B cell (primary cell): ENCODE measurements around the gene UNC5B. TPM values are rescaled to one million over a fixed set of nuclear protein-coding genes. Genes with fewer than 3 reads are reported as not detected.

Source experiments
- ATAC-seq: fragments of 200-7000 bp; cut with Tn5 transposase; one replicate; pipeline ENCODE4 v1.10.0; 2021; ENCODE audit warnings: low read depth, mild to moderate bottlenecking, moderate number of reproducible peaks, moderate library complexity
- CTCF ChIA-PET: fragments of 350-600 bp; sonication (Branson Sonifier 250); formaldehyde crosslinking; loops from one replicate; lab custom pipeline; 2021; ENCODE audit warnings: antibody characterized with exemption, inconsistent platforms; lab: Charles Lee
- POLR2A ChIA-PET: fragments of 350-600 bp; sonication (Branson Sonifier 250); formaldehyde crosslinking; loops from one replicate; lab custom pipeline; 2021; ENCODE audit warnings: antibody characterized with exemption; lab: Charles Lee
- DNase-seq: peaks from one replicate; pipeline ENCODE4 v3.0.0; 2013
- H2AFZ ChIP-seq: 2 replicates; pipeline ENCODE4 v1.6.1; 2012; ENCODE audit warnings: mild to moderate bottlenecking, low read depth, low read length; ENCODE audit not compliant: insufficient read depth, poor library complexity, severe bottlenecking
- H3K27ac ChIP-seq, 2 donors: 1 replicate in 1 of 2; 2 replicates in 1 of 2; pipeline ENCODE4 v1.5.1; 2012 to 2013; ENCODE audit warnings: low read length in 2 of 2, mild to moderate bottlenecking in 2 of 2, moderate library complexity in 1 of 2
- H3K27me3 ChIP-seq, 4 experiments: fragments of 200-600 bp in 1 of 4; sonication (generic) in 1 of 4; replicated peaks in 1 of 4; 1 replicate in 2 of 4; 2 replicates in 2 of 4; pipeline versions ENCODE4 v1.6.1 to v1.7.0; 2013 to 2016; ENCODE audit warnings: low read length in 3 of 4, mild to moderate bottlenecking in 2 of 4, mixed read lengths in 1 of 4, moderate library complexity in 1 of 4; ENCODE audit not compliant: insufficient read depth in 4 of 4, control insufficient read depth in 3 of 4; ENCODE audit errors: control extremely low read depth in 1 of 4
- H3K36me3 ChIP-seq, 2 experiments: replicated peaks in 1 of 2; 1 replicate in 1 of 2; 2 replicates in 1 of 2; pipeline versions ENCODE4 v1.6.1 to v1.7.1; 2013; ENCODE audit warnings: low read length in 1 of 2; ENCODE audit not compliant: insufficient read depth in 2 of 2, control insufficient read depth in 1 of 2; ENCODE audit errors: control extremely low read depth in 1 of 2, extremely low read depth in 1 of 2
- H3K4me1 ChIP-seq, 2 donors: fragments of 200-600 bp in 1 of 2; sonication (generic) in 1 of 2; 1 replicate in 1 of 2; 2 replicates in 1 of 2; pipeline versions ENCODE4 v1.5.1 to v1.6.1; 2013 to 2017; ENCODE audit warnings: low read length in 2 of 2; ENCODE audit not compliant: control insufficient read depth in 2 of 2, insufficient read depth in 2 of 2
- H3K4me2 ChIP-seq: replicated peaks from 2 replicates; pipeline ENCODE3; 2012; ENCODE audit warnings: mild to moderate bottlenecking, low read depth, low read length; ENCODE audit not compliant: poor library complexity, severe bottlenecking
- H3K4me3 ChIP-seq, 5 experiments: fragments of 200-600 bp in 1 of 5; sonication (generic) in 1 of 5; 1 replicate in 3 of 5; 2 replicates in 2 of 5; pipeline versions ENCODE4 v1.5.1 to v1.7.0; 2011 to 2016; ENCODE audit warnings: low read length in 4 of 5, mild to moderate bottlenecking in 4 of 5, low read depth in 2 of 5, control low read depth in 1 of 5, moderate library complexity in 1 of 5; ENCODE audit not compliant: insufficient read depth in 1 of 5; ENCODE audit errors: control extremely low read depth in 1 of 5, extremely low read depth in 1 of 5
- H3K79me2 ChIP-seq: fragments of 200-600 bp; sonication (generic); one replicate; pipeline ENCODE4 v1.6.0; 2016; ENCODE audit warnings: low read length; ENCODE audit not compliant: control insufficient read depth, insufficient read depth
- H3K9ac ChIP-seq: fragments of 200-600 bp; sonication (generic); 2 replicates; pipeline ENCODE4 v1.6.1; 2017; ENCODE audit warnings: mild to moderate bottlenecking, low read length, moderate library complexity
- H3K9me3 ChIP-seq, 3 donors: one replicate each; pipeline versions ENCODE4 v1.6.1 to v1.7.1; 2013; ENCODE audit warnings: low read length in 2 of 3; ENCODE audit not compliant: control insufficient read depth in 2 of 3, insufficient read depth in 1 of 3; ENCODE audit errors: control extremely low read depth in 1 of 3
- H4K20me1 ChIP-seq: 2 replicates; pipeline ENCODE4 v1.6.0; 2012; ENCODE audit warnings: mild to moderate bottlenecking, low read length; ENCODE audit not compliant: insufficient read depth, control insufficient read depth, poor library complexity, severe bottlenecking
- H3K27ac Mint-ChIP-seq: one replicate; pipeline ENCODE4 v1.8.0; 2021; ENCODE audit warnings: mixed read lengths
- H3K27me3 Mint-ChIP-seq: one replicate; pipeline ENCODE4 v1.8.0; 2021; ENCODE audit warnings: mixed read lengths
- H3K4me1 Mint-ChIP-seq: one replicate; pipeline ENCODE4 v1.8.0; 2021; ENCODE audit warnings: mixed read lengths
- H3K4me3 Mint-ChIP-seq: one replicate; pipeline ENCODE4 v1.8.0; 2021; ENCODE audit warnings: mixed read lengths
- H3K9me3 Mint-ChIP-seq: one replicate; pipeline ENCODE4 v1.8.0; 2022; ENCODE audit warnings: mixed read lengths; ENCODE audit not compliant: insufficient read depth
- EZH2 ChIP-seq: IDR thresholded peaks from 2 replicates; pipeline ENCODE4 v1.6.1; 2012; ENCODE audit warnings: borderline replicate concordance, low read depth, mild to moderate bottlenecking, moderate library complexity, low read length; ENCODE audit not compliant: insufficient read depth, poor library complexity, severe bottlenecking
- WGBS: methylation state at CpG from one replicate; pipeline ENCODE4 v1.1.5; 2013; ENCODE audit warnings: missing lambda C conversion rate; ENCODE audit not compliant: insufficient coverage; 5-methylcytosine and 5-hydroxymethylcytosine counted together
- intact Hi-C: fragments of 100-400 bp; cut with micrococcal nuclease; formaldehyde crosslinking; loops from one replicate; pipeline ENCODE4 v1.10.0; 2022
- polyA plus RNA-seq: library from polyadenylated mRNA; depleted of rRNA; stranded (reverse); fragments of >200 nt; gene quantifications from 2 replicates; pipeline ENCODE4 v1.2.3, GENCODE V29; 2012
- total RNA-seq, 2 donors: library from RNA; stranded (reverse); fragments of 120-200 nt in 1 of 2; gene quantifications; 1 replicate in 1 of 2; 2 replicates in 1 of 2; pipeline versions ENCODE4 v1.2.3 to v1.2.4, GENCODE V29; 2013 to 2022
- TF ChIP-seq, protein P1 (sequence below): fragments of 200-600 bp; IDR thresholded peaks from one replicate; pipeline ENCODE4 v1.8.0; 2022; ENCODE audit warnings: antibody characterized with exemption, mild to moderate bottlenecking

UNC5B gene
- total and polyA plus RNA-seq, 2 donors (not counting 1 experiment from before 2014, with no cell fraction given), result not detected

DNA sequence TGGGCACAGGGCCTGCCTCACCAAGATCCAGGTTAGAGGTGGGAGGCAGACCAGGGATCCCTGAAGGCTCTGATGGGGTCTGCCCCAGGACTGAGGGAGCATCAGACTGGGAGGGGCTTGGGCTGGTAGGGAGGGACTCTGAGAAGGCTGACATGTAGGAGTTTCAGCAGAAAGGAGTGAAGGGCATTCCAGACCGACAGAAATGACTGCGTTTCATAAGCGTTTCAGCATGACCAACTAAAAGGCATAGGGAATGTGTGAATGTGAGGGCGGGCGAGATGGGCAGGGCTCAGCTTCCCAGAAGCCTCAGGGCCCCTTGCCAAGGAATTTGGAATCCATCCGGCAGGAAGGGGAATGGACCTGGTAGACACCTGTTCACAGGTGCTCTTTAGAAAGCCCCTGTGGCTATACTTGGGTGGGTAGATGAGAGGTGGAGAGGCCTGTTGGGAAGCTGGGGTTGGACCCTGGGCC lies 81.8 kb downstream of the UNC5B start:
- TF ChIP-seq, protein P1, sequence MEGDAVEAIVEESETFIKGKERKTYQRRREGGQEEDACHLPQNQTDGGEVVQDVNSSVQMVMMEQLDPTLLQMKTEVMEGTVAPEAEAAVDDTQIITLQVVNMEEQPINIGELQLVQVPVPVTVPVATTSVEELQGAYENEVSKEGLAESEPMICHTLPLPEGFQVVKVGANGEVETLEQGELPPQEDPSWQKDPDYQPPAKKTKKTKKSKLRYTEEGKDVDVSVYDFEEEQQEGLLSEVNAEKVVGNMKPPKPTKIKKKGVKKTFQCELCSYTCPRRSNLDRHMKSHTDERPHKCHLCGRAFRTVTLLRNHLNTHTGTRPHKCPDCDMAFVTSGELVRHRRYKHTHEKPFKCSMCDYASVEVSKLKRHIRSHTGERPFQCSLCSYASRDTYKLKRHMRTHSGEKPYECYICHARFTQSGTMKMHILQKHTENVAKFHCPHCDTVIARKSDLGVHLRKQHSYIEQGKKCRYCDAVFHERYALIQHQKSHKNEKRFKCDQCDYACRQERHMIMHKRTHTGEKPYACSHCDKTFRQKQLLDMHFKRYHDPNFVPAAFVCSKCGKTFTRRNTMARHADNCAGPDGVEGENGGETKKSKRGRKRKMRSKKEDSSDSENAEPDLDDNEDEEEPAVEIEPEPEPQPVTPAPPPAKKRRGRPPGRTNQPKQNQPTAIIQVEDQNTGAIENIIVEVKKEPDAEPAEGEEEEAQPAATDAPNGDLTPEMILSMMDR, result no peak
- TF ChIP-seq EZH2, result no peak
- H3K4me1 Mint-ChIP-seq, result peaks cover 6% of the 10 kb centered on the region
- Histone ChIP-seq H3K9me3 (peaks cover 0 to 3% (median 0%) of the 10 kb centered on the region in 3 donors), H3K4me1 (peaks cover 0 to 5% of the 10 kb centered on the region in 2 donors), H4K20me1 (no peaks in the 10 kb centered on the region), H3K27me3 (no peaks in the 10 kb centered on the region), H3K27ac (no peak overlapping the region), H3K9ac (no peak overlapping the region), H2AFZ (no peak overlapping the region), H3K36me3 (no peaks in the 10 kb centered on the region), H3K4me2 (no peak overlapping the region), H3K4me3 (no peak overlapping the region), H3K79me2 (no peaks in the 10 kb centered on the region)
- 94% methylated on average over 6 of the region's 6 CpGs for WGBS
- no peak overlapping the region for H3K27ac Mint-ChIP-seq
- ATAC-seq (no peak), DNase-seq (no peak)
- H3K9me3 Mint-ChIP-seq, result no peaks in the 10 kb centered on the region
- CTCF ChIA-PET, result interaction anchor here (2.5 kb wide), 1 partner anchor 9 kb away, joined by 17 read pairs; no protein-coding TSS in a partner anchor
- intact Hi-C loops, result no loop called here
- H3K4me3 Mint-ChIP-seq, result no peak overlapping the region
- POLR2A ChIA-PET, result no interaction called here
- H3K27me3 Mint-ChIP-seq, result peaks cover 26% of the 10 kb centered on the region

DNA sequence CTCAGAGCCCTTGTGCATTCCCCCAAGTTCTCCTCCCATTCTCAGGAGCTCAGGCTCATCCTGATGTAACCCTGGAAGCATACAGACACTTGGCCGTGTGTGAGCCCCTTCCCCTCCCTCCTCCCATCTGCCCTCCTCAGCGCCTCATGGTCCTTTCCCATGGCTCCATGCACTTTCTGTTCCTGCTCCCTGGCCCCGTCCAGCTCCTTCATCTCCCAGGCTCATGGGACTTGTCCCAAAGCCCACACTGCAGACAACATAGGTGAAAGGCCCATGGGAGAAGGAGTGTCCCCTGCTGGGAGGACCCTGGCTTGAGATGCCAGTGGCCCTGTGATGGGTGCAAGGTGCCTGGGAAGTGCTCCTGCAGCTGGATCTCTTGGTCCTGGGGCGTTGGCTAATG lies 82.5 kb downstream of the UNC5B start:
- WGBS, result 88% methylated on average over 4 of the region's 4 CpGs
- TF ChIP-seq, protein P1, result no peak
- no peak for TF ChIP-seq EZH2
- no peak overlapping the region for H3K4me3 Mint-ChIP-seq
- no peak overlapping the region for H2AFZ ChIP-seq
- ATAC-seq (no peak), DNase-seq (no peak)
- no peak overlapping the region for H3K4me3 ChIP-seq
- H3K79me2 ChIP-seq, result no peaks in the 10 kb centered on the region
- no peaks in the 10 kb centered on the region for H3K36me3 ChIP-seq
- intact Hi-C loops, result no loop called here
- H3K4me1 Mint-ChIP-seq, result peaks cover 7% of the 10 kb centered on the region
- peaks cover 0 to 5% of the 10 kb centered on the region in 2 donors for H3K4me1 ChIP-seq
- POLR2A ChIA-PET, result no interaction called here
- no peaks in the 10 kb centered on the region for H3K27me3 ChIP-seq
- CTCF ChIA-PET, result interaction anchor here (2.5 kb wide), 1 partner anchor 10 kb away, joined by 17 read pairs; no protein-coding TSS in a partner anchor
- H3K4me2 ChIP-seq, result no peak overlapping the region
- H3K9me3 ChIP-seq, result peaks cover 0 to 3% (median 0%) of the 10 kb centered on the region in 3 donors
- H3K27ac ChIP-seq, result no peak overlapping the region
- no peak overlapping the region for H3K9ac ChIP-seq
- no peaks in the 10 kb centered on the region for H4K20me1 ChIP-seq
- no peak overlapping the region for H3K27ac Mint-ChIP-seq
- H3K27me3 Mint-ChIP-seq, result peaks cover 31% of the 10 kb centered on the region
- H3K9me3 Mint-ChIP-seq, result no peaks in the 10 kb centered on the region
